AG04449 (cell line): ENCODE data around the gene HSD11B1L.
"Not testable (repeated sequence)": the region's sequence is repeated elsewhere in the genome, so short reads cannot be mapped to it uniquely, and the experiment has no call there.

Experiments
- CTCF ChIA-PET: fragments of 350-600 bp; formaldehyde crosslinking; extraction: SDS; loops from one replicate; lab custom pipeline; 2021; ENCODE audit warnings: antibody characterized with exemption; lab: Yijun Ruan, JAX
- POLR2A ChIA-PET: fragments of 400-600, 350-600 bp; formaldehyde crosslinking; extraction: SDS; loops from one replicate; lab custom pipeline; 2020; ENCODE audit warnings: antibody characterized with exemption, inconsistent platforms; lab: Yijun Ruan, JAX
- DNase-seq: peaks from one replicate; pipeline ENCODE4 v3.0.0-alpha.2; 2010; ENCODE audit warnings: low read depth, low spot score
- H3K4me3 ChIP-seq: 2 replicates; pipeline ENCODE4 v1.5.1; 2011; ENCODE audit warnings: low read depth, mild to moderate bottlenecking, control low read depth, low read length
- CTCF ChIP-seq: IDR thresholded peaks from one replicate; pipeline ENCODE4 v1.5.1; 2011; ENCODE audit warnings: mild to moderate bottlenecking, moderate library complexity, low read length, control low read depth, inconsistent platforms; ENCODE audit not compliant: insufficient read depth; ENCODE audit errors: missing control alignments

Gene HSD11B1L

DNA sequence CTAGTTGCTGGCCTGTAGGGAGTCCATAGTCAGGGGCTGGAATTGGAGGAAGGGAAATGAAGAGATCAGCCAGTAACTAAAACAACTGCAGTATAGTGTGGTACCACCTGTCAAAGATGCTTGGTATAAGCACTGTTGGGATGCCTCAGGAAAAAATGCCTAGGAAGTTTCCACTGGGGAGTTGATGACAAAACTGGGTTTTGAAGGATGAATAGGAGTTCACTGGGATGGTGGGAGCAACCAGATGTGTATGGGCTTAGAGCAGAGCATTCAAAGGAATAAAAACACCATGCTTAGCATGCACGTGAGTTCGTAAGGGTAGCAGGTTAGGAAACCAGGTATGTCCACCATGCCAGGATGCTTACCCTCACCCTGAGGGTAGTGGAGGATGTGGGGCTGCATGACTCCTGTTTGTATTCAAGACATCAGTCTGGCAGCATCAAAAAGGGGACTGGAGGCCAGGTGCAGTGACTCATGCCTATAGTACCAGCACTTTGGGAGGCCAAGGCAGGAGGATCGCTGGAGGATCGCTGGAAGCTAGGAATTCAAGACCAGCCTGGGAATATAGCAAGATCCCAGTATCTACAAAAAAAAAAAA, 46.7 kb downstream of the HSD11B1L start:
- no peak for DNase-seq
- ChIA-PET POLR2A (no interaction called here), CTCF (no interaction called here)
- H3K4me3 ChIP-seq: no peak overlapping the region
- TF ChIP-seq CTCF: no peak

GRCh38 chr19:5733172-5733571, 52.3 kb downstream of the HSD11B1L start:
- POLR2A ChIA-PET, DNase-seq, H3K4me3 ChIP-seq: not testable (repeated sequence)
- CTCF ChIA-PET: interaction anchor here (1.6 kb wide), 1 partner anchor 71 kb away, joined by 4 read pairs; no protein-coding TSS in a partner anchor
